ENCODE data around the gene FTSJ1. TPM values are rescaled to one million over a fixed set of nuclear protein-coding genes. Genes with fewer than 3 reads are reported as not detected.
"Not testable (repeated sequence)": the region's sequence is repeated elsewhere in the genome, so short reads cannot be mapped to it uniquely, and the experiment has no call there.

The FTSJ1 gene
- polyA plus RNA-seq (ENCODE audit: insufficient read depth in 1 of 5, insufficient read length in 5 of 5, low replicate concordance in 1 of 5) = 10 to 100 TPM; 34.2 to 44.6 (median 36.5) TPM
- long read RNA-seq, donor 1, partial matches to known transcripts = 0 of 3 reads
- long read RNA-seq, donor 1, other reads (novel, unspliced or antisense) = 0 of 3 reads
- long read RNA-seq, donor 2, partial matches to known transcripts = 0 of 1 reads
- long read RNA-seq, donor 2, other reads (novel, unspliced or antisense) = 0 of 1 reads
- long read RNA-seq, donor 3, partial matches to known transcripts = 0 of 1 reads
- long read RNA-seq, donor 3, other reads (novel, unspliced or antisense) = 0 of 1 reads
- long read RNA-seq, donor 4, partial matches to known transcripts = 0 of 1 reads
- long read RNA-seq, donor 4, other reads (novel, unspliced or antisense) = 0 of 1 reads
- long read RNA-seq, donor 5, partial matches to known transcripts = 0 of 3 reads
- long read RNA-seq, donor 5, other reads (novel, unspliced or antisense) = 0 of 3 reads
- long read RNA-seq, donor 6, partial matches to known transcripts = 0 of 1 reads
- long read RNA-seq, donor 6, other reads (novel, unspliced or antisense) = 0 of 1 reads
- long read RNA-seq, donor 7, partial matches to known transcripts = 0 of 3 reads
- long read RNA-seq, donor 7, other reads (novel, unspliced or antisense) = 0 of 3 reads
- long read RNA-seq, donor 8, partial matches to known transcripts = 0 of 1 reads
- long read RNA-seq, donor 8, other reads (novel, unspliced or antisense) = 0 of 1 reads

GRCh38 chrX:48475774-48476577 lies at the start of gene FTSJ1:
FTSJ1 (plus strand) TSS chrX:48476199; CDS start chrX:48478048, 1,849 bp downstream.
- DNase-seq = peak; percentile 84 to 85

GRCh38 chrX:48427027-48427716 lies 48.8 kb upstream of the FTSJ1 start:
- not testable (repeated sequence) for DNase-seq

DNA sequence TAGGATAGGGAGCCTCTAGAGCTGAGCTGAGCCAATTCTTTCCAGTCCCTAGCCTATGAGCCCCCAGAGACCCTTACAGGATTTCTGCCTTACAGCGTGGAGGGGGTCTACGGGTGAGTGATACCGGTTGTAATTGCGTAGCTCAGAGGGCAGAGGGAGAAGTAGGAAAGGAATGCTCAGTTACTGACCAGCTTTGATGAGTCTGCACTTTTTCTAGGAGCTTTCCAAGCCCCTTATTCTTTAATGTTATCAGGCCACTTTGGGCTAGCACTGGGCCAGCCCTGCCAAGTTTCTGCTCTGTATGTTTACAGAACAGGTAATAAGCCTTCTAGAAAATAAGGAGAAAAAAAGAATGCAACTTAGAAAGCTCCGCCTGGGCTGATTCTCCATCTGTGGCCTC lies 46.4 kb upstream of the FTSJ1 start:
- not testable (repeated sequence) for DNase-seq

- not testable (repeated sequence) for DNase-seq
These were observed 45.8 kb upstream of the FTSJ1 start for GRCh38 chrX:48430166-48430565.

- DNase-seq = not testable (repeated sequence)
These were observed 42.3 kb upstream of the FTSJ1 start for GRCh38 chrX:48433713-48434112.

DNA sequence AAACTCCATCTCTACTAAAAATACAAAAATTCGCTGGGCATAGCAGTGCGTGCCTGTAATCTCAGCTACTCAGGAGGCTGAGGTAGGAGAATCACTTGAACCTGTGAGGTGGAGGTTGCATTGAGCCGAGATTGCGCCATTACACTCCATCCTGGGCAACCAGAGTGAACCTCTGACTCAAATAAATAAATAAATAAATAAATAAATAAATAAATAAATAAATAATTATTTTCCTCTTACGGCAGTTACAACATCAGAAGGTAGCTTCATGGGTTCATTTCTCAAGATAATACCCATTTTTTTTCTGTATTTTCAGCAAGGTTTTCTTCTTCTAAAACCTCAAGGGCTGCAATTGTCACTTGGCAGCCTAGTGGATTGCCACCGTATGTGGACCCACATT lies 28.8 kb upstream of the FTSJ1 start:
- DNase-seq = not testable (repeated sequence)

DNA sequence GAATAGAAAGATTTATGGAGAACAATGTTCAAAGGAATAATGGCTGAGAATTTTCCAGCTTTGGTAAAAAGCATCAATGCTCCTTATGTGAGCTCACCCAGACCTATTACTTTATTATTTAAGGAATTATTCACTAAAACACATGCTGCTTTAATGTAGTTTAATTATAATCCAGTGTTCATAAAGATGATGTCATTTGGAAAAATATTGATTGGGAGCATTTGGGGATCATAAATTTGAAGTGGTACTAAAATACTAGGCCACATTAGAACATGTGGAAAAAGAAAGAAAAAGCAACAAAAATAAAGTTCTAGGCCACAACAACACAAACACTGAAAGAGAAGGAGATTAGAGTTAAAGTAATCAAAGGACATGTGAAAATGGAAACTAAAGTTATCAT lies 25.9 kb upstream of the FTSJ1 start:
- DNase-seq = no peak

- no peak for DNase-seq
These were observed 24.3 kb upstream of the FTSJ1 start for GRCh38 chrX:48451708-48452107.

GRCh38 chrX:48456628-48457331 lies 19.2 kb upstream of the FTSJ1 start:
- DNase-seq = no peak

GRCh38 chrX:48458711-48459110 lies 17.3 kb upstream of the FTSJ1 start:
- no peak for DNase-seq

GRCh38 chrX:48459483-48459882 lies 16.5 kb upstream of the FTSJ1 start:
- no peak for DNase-seq

GRCh38 chrX:48460031-48460430 lies 16.0 kb upstream of the FTSJ1 start:
- DNase-seq = no peak

- no peak for DNase-seq
These were observed 15.4 kb upstream of the FTSJ1 start for GRCh38 chrX:48460606-48461005.

GRCh38 chrX:48461830-48462229 lies 14.2 kb upstream of the FTSJ1 start:
- no peak for DNase-seq

GRCh38 chrX:48465336-48465933 lies 10.6 kb upstream of the FTSJ1 start:
- DNase-seq = peak; percentile 68 to 73

- no peak for DNase-seq
These were observed 9.3 kb upstream of the FTSJ1 start for GRCh38 chrX:48466696-48467095.

- DNase-seq = peak; percentile 80 to 85
These were observed 8.7 kb upstream of the FTSJ1 start for GRCh38 chrX:48467281-48467761.

DNA sequence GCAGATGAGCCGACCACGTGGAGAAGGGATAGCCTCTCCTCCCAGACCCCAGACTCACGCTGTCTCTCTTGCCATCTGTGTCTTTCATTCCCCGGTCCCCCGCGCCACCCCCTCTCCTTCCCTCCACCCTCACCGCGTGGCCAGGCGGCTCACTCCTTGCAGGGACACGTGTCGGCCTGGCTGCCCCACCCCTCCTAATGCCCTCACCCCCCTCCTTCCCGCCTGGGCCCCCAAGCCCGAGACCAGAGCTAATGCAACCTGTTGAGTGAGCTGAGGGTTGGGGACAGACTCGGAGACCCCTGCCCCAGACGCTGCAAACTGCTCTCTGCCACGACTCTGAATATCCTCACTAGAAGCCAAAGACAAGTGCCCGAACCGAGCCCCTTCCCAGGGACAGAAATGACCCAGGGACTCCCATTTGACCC lies 7.7 kb upstream of the FTSJ1 start:
- no peak for DNase-seq

DNA sequence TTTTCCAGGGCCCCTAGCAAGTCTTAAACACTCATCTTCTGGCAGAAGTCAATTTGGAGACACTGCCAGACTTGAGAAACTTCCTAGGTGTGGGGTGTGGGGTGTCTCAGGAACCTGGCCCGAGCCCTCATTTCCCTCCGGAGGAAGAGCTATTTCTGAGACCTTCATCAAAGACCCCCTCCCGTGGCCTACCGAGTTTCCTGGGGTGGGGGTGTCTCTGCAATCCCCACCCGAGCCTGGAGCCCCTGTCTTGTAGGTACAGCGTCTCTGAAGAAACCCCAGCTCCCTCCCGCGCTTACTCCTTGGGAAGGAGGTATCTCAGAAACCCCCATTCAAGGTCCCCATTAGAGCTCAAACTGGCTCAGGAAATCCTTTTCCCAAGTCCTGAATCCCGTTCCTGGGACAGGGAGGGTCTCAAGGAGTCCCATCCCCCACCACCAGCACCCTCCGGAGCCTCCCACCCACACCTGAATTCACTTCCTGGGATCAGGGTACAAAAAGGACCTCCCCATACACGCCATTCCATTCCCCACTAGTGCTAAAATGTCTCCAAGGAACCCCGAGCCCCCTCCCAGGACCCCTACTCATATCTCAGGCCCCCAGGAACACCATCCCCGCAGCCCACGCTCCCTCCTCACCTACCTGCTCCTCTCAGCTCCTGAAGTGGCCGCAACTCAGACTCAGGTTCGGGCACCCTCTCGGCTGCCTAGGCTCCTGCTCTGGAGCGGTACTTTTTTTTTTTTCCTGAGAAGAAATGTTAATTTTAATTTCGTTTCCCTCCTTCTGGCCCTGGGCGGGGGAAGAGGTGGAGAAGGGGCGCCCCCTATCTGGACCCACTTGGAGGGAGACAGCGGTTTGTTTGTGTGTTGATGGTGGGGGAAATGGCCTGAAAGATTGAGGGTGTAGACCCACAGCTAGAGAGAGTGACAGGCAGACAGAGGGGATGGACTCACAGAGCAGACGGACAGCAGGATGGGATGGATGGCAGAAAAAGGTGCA lies 7.0 kb upstream of the FTSJ1 start:
- DNase-seq = no peak
